Measurements from ENCODE around the gene PGD. TPM values are rescaled to one million over a fixed set of nuclear protein-coding genes. Genes with fewer than 3 reads are reported as not detected.
A peak's percentile ranks its signal among the peaks of the same experiment; 100 is the strongest.
"Not testable (repeated sequence)": the region's sequence is repeated elsewhere in the genome, so short reads cannot be mapped to it uniquely, and the experiment has no call there.

PGD gene
- total RNA-seq, 2 experiments from 2014 or later, result 80.8 to 84.3 TPM

DNA sequence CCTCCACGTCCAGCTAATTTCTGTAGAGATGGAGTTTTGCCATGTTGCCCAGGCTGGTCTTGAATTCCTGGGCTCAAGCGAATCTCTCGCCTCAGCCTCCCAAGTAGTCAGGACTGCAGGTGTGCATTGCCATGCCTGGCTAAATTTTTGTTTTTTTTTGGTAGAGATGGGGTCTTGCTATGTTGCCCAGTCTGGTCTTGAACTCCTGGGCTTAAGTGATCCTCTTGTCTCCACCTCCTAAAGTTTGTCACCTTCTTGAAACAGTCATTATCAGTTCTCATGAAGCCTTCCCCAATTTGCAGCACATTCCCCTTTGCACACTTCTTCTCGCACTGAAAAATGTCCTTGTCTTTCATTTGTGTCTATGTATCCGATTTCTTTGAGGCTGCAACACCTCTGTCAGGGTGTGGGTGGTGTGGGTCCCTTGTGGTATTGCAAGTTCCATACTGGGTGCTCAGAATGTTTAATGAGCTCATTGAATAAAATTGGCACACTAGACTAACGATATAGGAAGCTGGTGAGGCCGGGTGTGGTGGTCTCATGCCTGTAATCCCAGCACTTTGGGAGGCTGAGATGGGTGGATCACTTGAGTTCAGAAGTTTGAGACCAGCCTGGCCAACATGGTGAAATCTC lies 48.0 kb downstream of the PGD start:
- ChIA-PET POLR2A (no interaction called here), CTCF (no interaction called here)
- Mint-ChIP-seq H3K27ac (peak overlapping the region; percentile 47), H3K4me3 (no peak overlapping the region), H3K27me3 (no peaks in the 10 kb centered on the region), H3K36me3 (ENCODE audit: low read depth) (no peaks in the 10 kb centered on the region), H3K4me1 (no peaks in the 10 kb centered on the region), H3K9me3 (no peaks in the 10 kb centered on the region)
- DNase-seq, result no peak

DNA sequence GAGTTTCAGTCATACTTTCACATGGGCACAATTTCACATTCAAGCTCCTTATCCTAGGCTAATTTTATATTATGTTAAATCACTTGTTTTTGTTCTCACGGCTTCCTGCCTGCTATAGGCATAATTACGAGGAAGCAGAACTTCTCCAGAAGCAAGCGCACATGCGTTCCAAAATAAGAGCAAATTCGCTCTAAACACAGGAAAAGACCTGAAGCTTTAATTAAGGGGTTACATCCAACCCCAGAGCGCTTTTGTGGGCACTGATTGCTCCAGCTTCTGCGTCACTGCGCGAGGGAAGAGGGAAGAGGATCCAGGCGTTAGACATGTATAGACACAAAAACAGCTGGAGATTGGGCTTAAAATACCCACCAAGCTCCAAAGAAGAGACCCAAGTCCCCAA lies 50.9 kb downstream of the PGD start, which contains the start of gene CORT:
TSS of gene CORT (plus strand) at position 281 of the 400 bp plus-strand sequence. CDS start 193 bp downstream, outside the sequence.
- ChIA-PET CTCF (interaction anchor here (1.3 kb wide), 1 partner anchor 45 kb away, joined by 4 read pairs; no protein-coding TSS in a partner anchor), POLR2A (interaction anchor here (0.6 to 1.5 kb wide), 3 partner anchors 19 to 438 kb away, joined by 3 to 4 read pairs (median 3); no protein-coding TSS in a partner anchor)
- Mint-ChIP-seq H3K27ac (no peak within 1 kb of the TSS), H3K9me3 (no peaks in the 10 kb centered on the region), H3K4me3 (no peak within 1 kb of the TSS), H3K27me3 (no peaks in the 10 kb centered on the region), H3K36me3 (ENCODE audit: low read depth) (peaks cover 4% of the 10 kb centered on the region), H3K4me1 (no peaks in the 10 kb centered on the region)
- no peak for DNase-seq

- Mint-ChIP-seq H3K27me3 (no peaks in the 10 kb centered on the region), H3K4me1 (no peaks in the 10 kb centered on the region), H3K27ac (no peak overlapping the region), H3K4me3 (no peak overlapping the region), H3K36me3 (ENCODE audit: low read depth) (peaks cover 4% of the 10 kb centered on the region), H3K9me3 (no peaks in the 10 kb centered on the region)
- no peak for DNase-seq
- ChIA-PET CTCF (interaction anchor here (1.3 kb wide), 1 partner anchor 44 kb away, joined by 4 read pairs; no protein-coding TSS in a partner anchor), POLR2A (interaction anchor here (1.1 to 1.5 kb wide), 2 partner anchors 19 to 21 kb away, joined by 3 to 4 read pairs; no protein-coding TSS in a partner anchor)
These were observed 51.4 kb downstream of the PGD start for GRCh38 chr1:10450156-10450814.

- no peak for DNase-seq
- Mint-ChIP-seq H3K27me3 (no peaks in the 10 kb centered on the region), H3K9me3 (no peaks in the 10 kb centered on the region), H3K27ac (no peak overlapping the region), H3K4me3 (no peak overlapping the region), H3K4me1 (no peaks in the 10 kb centered on the region), H3K36me3 (ENCODE audit: low read depth) (peaks cover 4% of the 10 kb centered on the region)
- POLR2A ChIA-PET, result interaction anchor here (1.5 kb wide), 1 partner anchor 20 kb away, joined by 4 read pairs; no protein-coding TSS in a partner anchor
- CTCF ChIA-PET, result no interaction called here
These were observed 52.0 kb downstream of the PGD start for GRCh38 chr1:10450836-10451235.

- POLR2A ChIA-PET, result no interaction called here
- H3K4me3 Mint-ChIP-seq, result no peak overlapping the region
- no peak overlapping the region for H3K27ac Mint-ChIP-seq
- no peaks in the 10 kb centered on the region for H3K27me3 Mint-ChIP-seq
- H3K36me3 Mint-ChIP-seq (ENCODE audit: low read depth), result peaks cover 6% of the 10 kb centered on the region
- H3K4me1 Mint-ChIP-seq, result no peaks in the 10 kb centered on the region
- H3K9me3 Mint-ChIP-seq, result no peaks in the 10 kb centered on the region
- no peak for DNase-seq
- CTCF ChIA-PET, result interaction anchor here (1.3 kb wide), 1 partner anchor 21 kb away, joined by 4 read pairs; the partner anchor contains the start of gene CENPS
These were observed 52.4 kb downstream of the PGD start for GRCh38 chr1:10451287-10451686.

GRCh38 chr1:10456048-10456447 lies 57.2 kb downstream of the PGD start:
- Mint-ChIP-seq H3K4me1 (peaks cover 12% of the 10 kb centered on the region), H3K9me3 (no peaks in the 10 kb centered on the region), H3K4me3 (no peak overlapping the region), H3K27ac (no peak overlapping the region), H3K36me3 (ENCODE audit: low read depth) (peaks cover 18% of the 10 kb centered on the region), H3K27me3 (no peaks in the 10 kb centered on the region)
- DNase-seq, result no peak
- CTCF ChIA-PET, result interaction anchor here (0.6 to 2.4 kb wide), 3 partner anchors 26 to 79 kb away, joined by 3 to 10 read pairs (median 8); partner anchors contain the start of gene CENPS
- POLR2A ChIA-PET, result no interaction called here

GRCh38 chr1:10456661-10457060 lies 57.8 kb downstream of the PGD start:
- H3K9me3 Mint-ChIP-seq, result no peaks in the 10 kb centered on the region
- H3K27me3 Mint-ChIP-seq, result no peaks in the 10 kb centered on the region
- no peak overlapping the region for H3K27ac Mint-ChIP-seq
- POLR2A ChIA-PET, result no interaction called here
- H3K36me3 Mint-ChIP-seq (ENCODE audit: low read depth), result peaks cover 24% of the 10 kb centered on the region
- H3K4me3 Mint-ChIP-seq, result no peak overlapping the region
- CTCF ChIA-PET, result interaction anchor here (0.6 to 2.4 kb wide), 3 partner anchors 26 to 69 kb away, joined by 8 to 10 read pairs (median 8); partner anchors contain the start of gene CENPS
- peaks cover 12% of the 10 kb centered on the region for H3K4me1 Mint-ChIP-seq
- no peak for DNase-seq

DNA sequence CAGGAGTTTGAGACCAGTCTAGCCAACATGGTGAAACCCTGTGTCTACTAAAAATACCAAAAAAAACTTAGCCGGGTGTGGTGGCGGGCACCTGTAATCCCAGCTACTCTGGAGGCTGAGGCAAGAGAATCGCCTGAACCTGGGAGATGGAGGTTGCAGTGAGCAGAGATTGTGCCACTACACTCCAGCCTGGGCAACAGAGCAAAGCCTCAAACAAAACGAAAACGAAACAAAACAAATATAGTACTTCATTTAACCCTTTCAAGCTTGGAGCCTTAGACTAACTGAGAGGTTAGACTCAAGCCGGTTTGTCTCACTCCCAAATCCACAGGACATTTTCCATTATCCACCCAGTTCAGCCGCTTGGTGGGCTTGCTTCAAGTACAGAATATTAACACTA lies 58.6 kb downstream of the PGD start:
- H3K27ac Mint-ChIP-seq, H3K4me3 Mint-ChIP-seq, H3K27me3 Mint-ChIP-seq, H3K9me3 Mint-ChIP-seq, DNase-seq: not testable (repeated sequence)
- Mint-ChIP-seq H3K36me3 (ENCODE audit: low read depth) (peaks cover 28% of the 10 kb centered on the region), H3K4me1 (peaks cover 12% of the 10 kb centered on the region)
- POLR2A ChIA-PET, result interaction anchor here (1.1 kb wide), 2 partner anchors 10 to 27 kb away, joined by 3 to 5 read pairs; partner anchors contain the start of gene CENPS
- CTCF ChIA-PET, result interaction anchor here (0.6 to 2.4 kb wide), 3 partner anchors 27 to 66 kb away, joined by 4 to 10 read pairs (median 8); partner anchors contain the start of gene CENPS

DNA sequence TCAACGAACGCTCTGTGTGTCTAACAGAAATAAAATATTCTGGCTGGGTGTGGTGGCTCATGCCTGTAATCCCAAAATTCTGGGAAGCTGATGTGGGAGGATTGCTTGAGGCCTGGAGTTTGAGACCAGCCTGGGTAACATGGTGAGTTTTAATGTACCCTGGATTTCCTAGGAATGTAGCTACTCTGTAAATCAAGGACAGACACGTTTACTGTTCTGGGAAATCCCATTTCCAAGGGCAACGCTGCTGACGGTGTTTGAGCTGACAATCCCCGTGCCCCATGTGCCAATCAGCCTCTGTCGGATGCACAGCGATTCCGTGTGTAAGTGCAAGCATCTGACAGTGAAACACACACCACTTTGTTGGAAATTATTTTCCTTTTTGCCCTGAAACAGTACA lies 59.0 kb downstream of the PGD start:
- CTCF ChIA-PET, result interaction anchor here (0.6 to 2.4 kb wide), 3 partner anchors 27 to 67 kb away, joined by 4 to 10 read pairs (median 8); partner anchors contain the start of gene CENPS
- H3K27ac Mint-ChIP-seq, result no peak overlapping the region

DNA sequence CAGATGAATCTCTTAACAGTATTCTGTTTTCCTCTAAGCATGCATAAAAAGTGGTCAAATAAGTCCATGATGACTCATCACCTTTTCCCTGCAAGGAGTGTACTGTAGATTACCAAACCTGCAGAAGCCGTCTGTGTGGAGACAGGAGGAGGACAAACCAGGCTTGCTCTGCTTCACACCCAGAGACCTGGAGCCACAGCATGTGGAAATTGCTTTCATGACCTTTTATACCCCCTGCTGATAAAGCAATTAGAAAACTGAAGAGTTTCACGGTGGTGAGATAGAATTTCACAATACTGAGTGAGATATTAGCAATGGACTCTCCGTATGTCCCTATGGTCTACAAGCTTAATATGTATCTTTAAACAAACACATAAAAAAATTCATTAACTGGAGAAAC lies 60.3 kb downstream of the PGD start:
- H3K27ac Mint-ChIP-seq, result no peak overlapping the region
- peaks cover 39% of the 10 kb centered on the region for H3K36me3 Mint-ChIP-seq (ENCODE audit: low read depth)
- POLR2A ChIA-PET, result no interaction called here
- DNase-seq, result no peak
- H3K4me3 Mint-ChIP-seq, result no peak overlapping the region
- CTCF ChIA-PET, result interaction anchor here (0.7 kb wide), 1 partner anchor 14 kb away, joined by 4 read pairs; no protein-coding TSS in a partner anchor
- H3K4me1 Mint-ChIP-seq, result peaks cover 12% of the 10 kb centered on the region
- no peaks in the 10 kb centered on the region for H3K9me3 Mint-ChIP-seq
- no peaks in the 10 kb centered on the region for H3K27me3 Mint-ChIP-seq

More for the DNA sequence above, 59.0 kb downstream of the PGD start:
- POLR2A ChIA-PET, result interaction anchor here (1.1 kb wide), 2 partner anchors 10 to 27 kb away, joined by 3 to 5 read pairs; partner anchors contain the start of gene CENPS
- Mint-ChIP-seq H3K27me3 (no peaks in the 10 kb centered on the region), H3K36me3 (ENCODE audit: low read depth) (peaks cover 33% of the 10 kb centered on the region), H3K4me1 (peaks cover 12% of the 10 kb centered on the region), H3K9me3 (no peaks in the 10 kb centered on the region), H3K4me3 (no peak overlapping the region)
- no peak for DNase-seq

DNA sequence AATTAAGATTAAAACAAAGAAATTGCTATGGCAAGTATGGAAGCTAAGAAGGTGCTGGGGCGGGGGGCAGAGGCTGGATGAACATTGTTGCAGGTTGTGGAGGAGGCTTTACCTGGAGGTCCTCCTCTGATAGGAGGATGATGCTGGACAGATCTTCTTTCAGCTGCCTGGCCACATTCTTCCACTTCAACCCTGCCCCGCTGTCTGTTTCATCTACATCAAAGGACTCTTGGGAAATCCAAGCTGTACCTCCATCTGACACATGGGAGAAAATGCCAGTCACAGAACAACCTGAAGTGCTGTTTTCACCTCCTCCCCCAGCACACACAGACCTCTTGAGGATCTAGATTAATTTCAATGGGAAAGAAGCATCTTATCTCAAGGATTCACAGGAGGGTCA lies 68.2 kb downstream of the PGD start:
- Mint-ChIP-seq H3K27me3 (no peaks in the 10 kb centered on the region), H3K4me1 (peaks cover 14% of the 10 kb centered on the region), H3K36me3 (ENCODE audit: low read depth) (peaks cover 36% of the 10 kb centered on the region), H3K27ac (no peak overlapping the region), H3K9me3 (no peaks in the 10 kb centered on the region), H3K4me3 (no peak overlapping the region)
- POLR2A ChIA-PET, result interaction anchor here (0.8 kb wide), 1 partner anchor 9 kb away, joined by 3 read pairs; no protein-coding TSS in a partner anchor
- DNase-seq, result no peak
- CTCF ChIA-PET, result interaction anchor here (0.7 kb wide), 1 partner anchor 779 kb away, joined by 3 read pairs; no protein-coding TSS in a partner anchor

DNA sequence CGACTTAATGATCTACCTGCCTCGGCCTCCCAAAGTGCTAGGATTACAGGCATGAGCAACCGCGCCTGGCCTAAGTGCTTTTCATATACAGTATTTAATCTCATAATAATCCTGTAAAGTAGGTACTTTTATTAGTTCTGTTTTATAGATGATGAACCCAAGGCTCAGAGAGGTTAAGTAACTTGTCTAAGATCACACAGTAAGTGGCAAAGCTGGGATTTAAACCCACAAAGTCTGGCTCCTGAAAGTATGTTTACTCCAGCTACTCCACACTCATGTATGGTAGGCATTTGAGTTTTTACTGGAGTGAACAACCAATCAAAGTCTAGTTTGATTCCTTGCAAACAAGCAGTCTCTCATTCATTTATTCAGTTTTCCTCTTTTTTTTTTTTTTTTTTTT lies 71.2 kb downstream of the PGD start:
- H3K36me3 Mint-ChIP-seq (ENCODE audit: low read depth), result peaks cover 21% of the 10 kb centered on the region
- ChIA-PET POLR2A (no interaction called here), CTCF (no interaction called here)
- no peaks in the 10 kb centered on the region for H3K27me3 Mint-ChIP-seq
- H3K9me3 Mint-ChIP-seq, result no peaks in the 10 kb centered on the region
- peaks cover 38% of the 10 kb centered on the region for H3K4me1 Mint-ChIP-seq
- H3K27ac Mint-ChIP-seq, result no peak overlapping the region
- H3K4me3 Mint-ChIP-seq, result no peak overlapping the region
- DNase-seq, result no peak

Measured in activated CD4-positive, alpha-beta memory T cell treated with anti-CD3 and anti-CD28 coated beads, Interleukin-2, amount 10 ng/mL, durations not matched to agents 7 days and 5 days (primary cell).